CD14-positive monocyte (primary cell): ENCODE data around the gene WNT11. TPM values are rescaled to one million over a fixed set of nuclear protein-coding genes. Genes with fewer than 3 reads are reported as not detected.

ENCODE experiments used
- DNase-seq, 3 donors: peaks; one replicate each; pipeline ENCODE4 v3.0.0-alpha.2; 2011 to 2022
- H2AFZ ChIP-seq: 2 replicates; pipeline ENCODE4 v1.6.0; 2012; ENCODE audit warnings: mild to moderate bottlenecking, low read depth, low read length, inconsistent platforms; ENCODE audit not compliant: insufficient read depth, poor library complexity, severe bottlenecking
- H3K27ac ChIP-seq, 2 donors: 1 replicate in 1 of 2; 2 replicates in 1 of 2; pipeline ENCODE4 v1.5.1; 2012 to 2013; ENCODE audit warnings: low read length in 2 of 2, control low read depth in 1 of 2, inconsistent platforms in 1 of 2, low read depth in 1 of 2, mild to moderate bottlenecking in 1 of 2
- H3K27me3 ChIP-seq, 2 donors: one replicate each; pipeline versions ENCODE4 v1.6.0 to v1.6.1; 2011 to 2013; ENCODE audit warnings: low read length in 2 of 2; ENCODE audit not compliant: control insufficient read depth in 2 of 2, insufficient read depth in 2 of 2
- H3K36me3 ChIP-seq, 2 donors: replicated peaks in 1 of 2; 1 replicate in 1 of 2; 2 replicates in 1 of 2; pipeline versions ENCODE4 v1.5.1 to v1.6.1; 2012 to 2013; ENCODE audit warnings: low read length in 2 of 2, control low read depth in 1 of 2, inconsistent platforms in 1 of 2, mild to moderate bottlenecking in 1 of 2; ENCODE audit not compliant: insufficient read depth in 2 of 2, control insufficient read depth in 1 of 2
- H3K4me1 ChIP-seq, 2 donors: 1 replicate in 1 of 2; 2 replicates in 1 of 2; pipeline versions ENCODE4 v1.5.1 to v1.6.1; 2012 to 2013; ENCODE audit warnings: low read length in 2 of 2, control low read depth in 1 of 2, inconsistent platforms in 1 of 2, mild to moderate bottlenecking in 1 of 2, moderate library complexity in 1 of 2; ENCODE audit not compliant: insufficient read depth in 2 of 2, control insufficient read depth in 1 of 2
- H3K4me2 ChIP-seq: replicated peaks from 2 replicates; pipeline ENCODE3; 2012; ENCODE audit warnings: low read length, moderate library complexity, mild to moderate bottlenecking; ENCODE audit not compliant: poor library complexity, severe bottlenecking; ENCODE audit errors: extremely low read depth
- H3K4me3 ChIP-seq, 3 experiments: fragments of 200-600 bp in 1 of 3; sonication (generic) in 1 of 3; replicated peaks in 1 of 3; 1 replicate in 2 of 3; 2 replicates in 1 of 3; pipeline ENCODE4 v1.5.1; 2011 to 2013; ENCODE audit warnings: low read length in 3 of 3, mild to moderate bottlenecking in 3 of 3, control low read depth in 2 of 3, low read depth in 2 of 3, inconsistent platforms in 1 of 3, moderate library complexity in 1 of 3
- H3K79me2 ChIP-seq: 2 replicates; pipeline ENCODE4 v1.6.0; 2012; ENCODE audit warnings: mild to moderate bottlenecking, control low read depth, inconsistent platforms, low read length, moderate library complexity; ENCODE audit not compliant: insufficient read depth
- H3K9ac ChIP-seq: 2 replicates; pipeline ENCODE4 v1.6.0; 2017; ENCODE audit warnings: low read length, mild to moderate bottlenecking; ENCODE audit not compliant: insufficient read depth, poor library complexity, severe bottlenecking
- H3K9me3 ChIP-seq, 2 donors: replicated peaks in 1 of 2; 1 replicate in 1 of 2; 2 replicates in 1 of 2; pipeline versions ENCODE4 v1.5.1 to v1.6.1; 2012 to 2013; ENCODE audit warnings: low read length in 2 of 2, control low read depth in 1 of 2; ENCODE audit not compliant: control insufficient read depth in 1 of 2, insufficient read depth in 1 of 2
- H4K20me1 ChIP-seq: 2 replicates; pipeline ENCODE4 v1.6.0; 2012; ENCODE audit warnings: mild to moderate bottlenecking, low read length, control low read depth, moderate library complexity; ENCODE audit not compliant: insufficient read depth
- H3K27ac Mint-ChIP-seq, 7 donors: one replicate each; pipeline ENCODE4 v1.8.0; 2020; ENCODE audit warnings: mild to moderate bottlenecking in 7 of 7, mixed read lengths in 7 of 7, moderate library complexity in 6 of 7, inconsistent platforms in 2 of 7
- H3K27me3 Mint-ChIP-seq, 3 donors: one replicate each; pipeline ENCODE4 v1.8.0; 2021 to 2022; ENCODE audit warnings: low read depth in 3 of 3, mild to moderate bottlenecking in 3 of 3, mixed read lengths in 3 of 3, moderate library complexity in 3 of 3, inconsistent platforms in 1 of 3
- H3K36me3 Mint-ChIP-seq, 2 donors: one replicate each; pipeline ENCODE4 v1.8.0; 2020; ENCODE audit warnings: mixed read lengths in 2 of 2, inconsistent platforms in 1 of 2, mild to moderate bottlenecking in 1 of 2
- H3K4me1 Mint-ChIP-seq: one replicate; pipeline ENCODE4 v1.8.0; 2020; ENCODE audit warnings: mild to moderate bottlenecking, mixed read lengths
- H3K4me3 Mint-ChIP-seq, 2 donors: one replicate each; pipeline ENCODE4 v1.8.0; 2020; ENCODE audit warnings: mild to moderate bottlenecking in 2 of 2, mixed read lengths in 2 of 2, moderate library complexity in 1 of 2
- H3K9me3 Mint-ChIP-seq, 7 donors: one replicate each; pipeline ENCODE4 v1.8.0; 2020 to 2022; ENCODE audit warnings: mixed read lengths in 7 of 7, mild to moderate bottlenecking in 6 of 7, moderate library complexity in 6 of 7, inconsistent platforms in 2 of 7
- CTCF ChIP-seq: fragments of 200-600 bp; IDR thresholded peaks from one replicate; pipeline ENCODE4 v1.8.0; 2022; ENCODE audit warnings: antibody characterized with exemption, mild to moderate bottlenecking
- WGBS: methylation state at CpG from one replicate; pipeline ENCODE4 v1.1.5; 2013; ENCODE audit warnings: missing lambda C conversion rate; ENCODE audit not compliant: insufficient coverage; 5-methylcytosine and 5-hydroxymethylcytosine counted together
- intact Hi-C, 2 donors: fragments of 100-400 bp; cut with micrococcal nuclease; formaldehyde crosslinking; loops; one replicate each; pipeline versions ENCODE4 v1.15.0 to v1.15.1; 2023
- polyA plus RNA-seq, 3 donors: library from polyadenylated mRNA; depleted of rRNA in 1 of 3; unstranded in 2 of 3; stranded (reverse) in 1 of 3; fragments of 300-500 nt in 2 of 3; fragments of >200 nt in 1 of 3; fragmentation: Illumina TruSeq in 2 of 3; gene quantifications; 1 replicate in 2 of 3; 2 replicates in 1 of 3; pipeline ENCODE4 v1.2.3, GENCODE V29; 2012 to 2021

WNT11 gene
- polyA plus RNA-seq, 3 donors = 0.09 to 0.24 (median 0.21) TPM

DNA sequence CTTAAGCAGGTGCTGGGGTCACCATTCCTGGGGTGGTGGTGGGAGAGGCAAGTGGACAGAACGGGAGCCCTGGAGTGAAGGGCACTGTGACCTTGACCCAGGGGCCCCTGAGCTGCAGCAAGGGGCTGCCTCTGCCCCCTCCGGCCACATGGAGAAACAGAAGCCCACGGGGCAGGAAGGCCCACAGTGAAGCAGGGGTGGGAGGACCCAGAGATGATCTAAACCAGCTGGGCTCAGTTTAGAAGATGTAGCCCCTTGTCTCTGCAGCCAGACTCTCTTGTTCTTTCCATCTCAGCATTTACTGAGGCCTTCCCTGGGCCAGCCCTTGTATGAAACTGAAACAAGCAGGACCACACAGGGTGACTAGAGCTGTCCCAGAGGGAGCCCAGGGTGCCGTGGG, 30.5 kb downstream of the WNT11 start:
- Histone ChIP-seq H3K4me1 (no peaks in the 10 kb centered on the region), H3K9me3 (no peaks in the 10 kb centered on the region), H4K20me1 (no peaks in the 10 kb centered on the region), H3K4me3 (no peak overlapping the region), H3K4me2 (no peak overlapping the region), H3K27me3 (no peaks in the 10 kb centered on the region), H3K36me3 (no peaks in the 10 kb centered on the region), H3K79me2 (no peaks in the 10 kb centered on the region), H3K9ac (no peak overlapping the region), H2AFZ (no peak overlapping the region), H3K27ac (no peak overlapping the region)
- Mint-ChIP-seq H3K27me3 (peaks cover 0 to 3% (median 1%) of the 10 kb centered on the region in 3 donors), H3K27ac (no peak overlapping the region), H3K9me3 (no peaks in the 10 kb centered on the region), H3K36me3 (no peaks in the 10 kb centered on the region), H3K4me1 (no peaks in the 10 kb centered on the region), H3K4me3 (no peak overlapping the region)
- DNase-seq = no peak
- intact Hi-C loops = no loop called here
- 94% methylated on average over 4 of the region's 4 CpGs for WGBS
- TF ChIP-seq CTCF = no peak

DNA sequence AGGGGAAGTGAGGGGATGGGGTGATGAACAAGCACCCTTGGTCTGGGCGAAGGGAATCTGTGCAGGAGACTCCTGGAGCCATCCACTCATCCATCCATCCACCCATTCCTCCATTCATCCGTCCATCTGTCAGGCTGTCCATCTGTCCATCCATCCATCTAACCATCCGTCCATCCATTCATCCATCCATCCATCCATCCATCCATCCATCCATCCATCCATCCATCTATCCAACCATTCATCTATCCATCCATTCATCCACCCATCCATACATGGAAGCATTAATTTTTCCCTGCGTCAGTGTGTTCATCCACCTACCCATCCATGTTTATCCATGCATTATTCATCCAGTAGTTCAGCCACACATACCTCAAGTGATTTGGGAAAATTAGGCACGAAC, 32.0 kb downstream of the WNT11 start:
- Histone ChIP-seq H3K9ac (no peak overlapping the region), H3K4me3 (no peak overlapping the region), H3K27ac (no peak overlapping the region), H2AFZ (no peak overlapping the region), H3K27me3 (no peaks in the 10 kb centered on the region), H3K4me2 (no peak overlapping the region), H3K79me2 (no peaks in the 10 kb centered on the region), H3K4me1 (no peaks in the 10 kb centered on the region), H4K20me1 (no peaks in the 10 kb centered on the region), H3K9me3 (no peaks in the 10 kb centered on the region), H3K36me3 (no peaks in the 10 kb centered on the region)
- Mint-ChIP-seq H3K9me3 (no peaks in the 10 kb centered on the region), H3K4me3 (no peak overlapping the region), H3K4me1 (no peaks in the 10 kb centered on the region), H3K36me3 (no peaks in the 10 kb centered on the region), H3K27ac (peak overlapping the region in 1 of 7 donors; percentile 6), H3K27me3 (peaks cover 0 to 3% (median 1%) of the 10 kb centered on the region in 3 donors)
- 87% methylated on average over 4 of the region's 5 CpGs for WGBS
- intact Hi-C loops = no loop called here
- no peak for TF ChIP-seq CTCF
- DNase-seq = no peak
